ENCODE data around the gene B9D2.

- TF ChIP-seq CTCF (IDR thresholded peaks at IDR 0.05) (no peak), POLR2A (IDR thresholded peaks at IDR 0.05) (no peak)
Measured at GRCh38 chr19:41371541-41371940, 7.6 kb upstream of the B9D2 start.
